NCI-H1417 treated with DMSO at 0.1 percent for 48 hours (cell line): ENCODE results near the gene ADGRG6.

Experiments
- DNase-seq: peaks from one replicate; lab custom pipeline; 2025; lab: John Stamatoyannopoulos, UW

ADGRG6 gene

GRCh38 chr6:142349215-142349823 is 47.5 kb downstream of the ADGRG6 start:
- no peak for DNase-seq

DNA sequence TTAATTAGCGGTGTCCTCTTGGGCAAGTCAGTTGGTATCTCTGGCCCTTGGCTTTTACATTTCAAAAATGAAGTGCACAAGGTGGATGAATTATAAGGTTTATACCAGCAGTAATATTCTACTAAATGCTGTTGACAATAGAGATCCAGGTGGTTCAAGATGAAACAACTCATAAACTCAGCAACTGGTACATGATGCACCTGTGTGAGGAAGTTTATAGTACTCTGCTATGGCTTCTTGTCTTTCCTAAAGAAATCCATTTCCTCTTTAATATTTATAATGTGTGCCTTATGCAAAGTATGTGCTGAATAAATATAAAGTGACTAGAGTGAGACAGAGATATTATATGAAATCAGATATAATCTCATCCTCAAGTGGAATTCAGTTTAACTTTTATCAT is 48.5 kb downstream of the ADGRG6 start:
- no peak for DNase-seq

GRCh38 chr6:142353690-142354089 is 51.9 kb downstream of the ADGRG6 start:
- no peak for DNase-seq

DNA sequence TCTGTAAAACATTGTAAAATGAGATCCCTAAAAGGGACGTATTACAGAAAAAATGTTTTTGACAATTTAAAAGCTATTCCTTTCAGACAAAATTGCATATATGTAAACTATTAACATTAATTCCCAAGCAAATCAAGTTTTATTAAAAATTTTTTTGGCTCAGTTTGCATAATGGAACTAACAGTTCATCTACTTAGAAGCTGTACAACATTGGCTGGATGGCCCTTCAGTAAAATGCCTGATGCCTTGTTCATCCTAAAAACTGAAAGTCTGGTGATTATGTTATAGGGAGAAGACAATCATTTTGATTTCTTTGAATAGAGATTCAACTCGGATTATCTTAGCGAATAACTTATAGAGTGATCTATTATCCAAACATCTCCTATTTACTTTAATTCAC is 52.8 kb downstream of the ADGRG6 start:
- DNase-seq, result no peak

DNA sequence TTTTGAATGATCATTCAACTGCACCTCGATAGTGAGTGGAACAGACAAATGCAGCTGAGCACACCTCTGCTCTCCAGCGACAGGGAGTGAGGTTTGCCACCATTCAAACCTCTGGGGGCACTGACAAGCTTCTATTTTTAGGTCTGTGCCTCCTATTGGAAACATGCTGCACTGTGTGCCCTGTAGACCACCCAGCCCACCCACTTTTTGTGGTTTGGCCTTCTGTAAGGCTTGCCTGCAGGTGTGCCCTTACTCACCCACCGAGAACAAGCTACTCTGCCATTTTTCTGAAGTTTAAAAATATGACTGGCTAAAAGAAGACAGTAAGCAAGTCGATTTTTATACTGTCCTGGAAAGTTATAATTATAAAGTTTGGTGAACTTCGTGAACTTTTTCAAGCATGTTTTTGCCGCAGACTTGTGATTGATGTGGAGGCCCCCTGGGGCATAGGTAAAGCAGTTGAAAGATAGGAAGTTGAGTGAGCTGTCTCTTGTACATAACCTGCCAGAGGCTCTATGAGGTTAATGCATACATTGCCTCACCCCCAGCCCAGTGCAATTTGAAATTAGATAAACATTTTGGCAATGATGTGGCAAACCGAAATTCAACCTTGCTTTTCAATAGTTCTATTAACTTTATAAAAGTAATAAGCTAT is 53.8 kb downstream of the ADGRG6 start:
- DNase-seq, result no peak

GRCh38 chr6:142356201-142356883 is 54.5 kb downstream of the ADGRG6 start:
- DNase-seq, result no peak

DNA sequence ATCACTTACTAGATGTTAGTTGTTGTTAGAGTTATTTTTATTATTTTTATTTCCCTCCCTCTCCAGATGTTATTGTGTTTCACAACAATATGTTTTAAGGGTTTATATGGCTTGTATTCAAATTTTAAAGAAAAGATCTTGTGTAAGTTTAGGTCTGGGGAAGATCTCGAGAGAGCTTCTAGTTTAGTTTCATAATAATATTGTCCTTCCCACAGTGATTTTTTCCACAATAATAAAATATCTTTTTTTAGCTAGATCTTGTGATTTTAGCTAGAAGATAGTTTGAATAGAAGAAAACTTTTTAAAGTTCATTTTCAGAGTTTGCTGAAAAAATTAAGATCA is 55.0 kb downstream of the ADGRG6 start:
- DNase-seq, result no peak

- DNase-seq, result no peak
Observed at GRCh38 chr6:142357879-142358278, 56.1 kb downstream of the ADGRG6 start.

DNA sequence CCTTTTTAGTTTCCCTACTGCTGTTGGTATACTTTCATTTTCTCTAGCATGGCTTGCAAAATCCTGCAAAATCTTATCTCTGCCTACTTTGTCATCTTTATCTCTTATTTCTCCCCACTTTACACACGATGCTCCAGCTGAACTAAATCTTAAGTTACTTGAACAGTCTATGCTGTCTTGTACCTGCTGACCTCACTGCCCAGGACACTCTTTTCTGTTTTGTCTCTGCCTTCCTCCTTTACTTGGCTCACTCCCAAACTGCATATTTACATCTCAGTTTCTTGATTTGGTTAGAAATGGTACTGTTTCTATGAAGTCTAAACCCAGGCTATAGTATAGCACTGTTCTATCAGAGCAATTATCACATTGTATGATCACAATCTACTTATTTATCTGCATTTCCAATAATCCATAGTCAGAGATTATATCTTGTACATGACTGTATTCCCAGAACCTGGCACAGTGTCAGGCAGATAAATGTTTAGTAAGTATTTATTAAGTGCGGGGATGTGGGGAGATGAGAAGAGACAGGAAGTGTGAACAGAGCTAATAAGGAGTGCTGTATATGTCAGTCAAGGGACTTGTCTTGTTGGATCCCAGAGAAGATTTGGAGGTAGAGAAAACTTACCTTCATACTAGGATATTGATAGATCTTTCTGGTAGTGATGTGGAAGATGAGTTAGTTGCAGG is 57.6 kb downstream of the ADGRG6 start:
- no peak for DNase-seq

- DNase-seq, result no peak
Observed at GRCh38 chr6:142361345-142361744, 59.5 kb downstream of the ADGRG6 start.

DNA sequence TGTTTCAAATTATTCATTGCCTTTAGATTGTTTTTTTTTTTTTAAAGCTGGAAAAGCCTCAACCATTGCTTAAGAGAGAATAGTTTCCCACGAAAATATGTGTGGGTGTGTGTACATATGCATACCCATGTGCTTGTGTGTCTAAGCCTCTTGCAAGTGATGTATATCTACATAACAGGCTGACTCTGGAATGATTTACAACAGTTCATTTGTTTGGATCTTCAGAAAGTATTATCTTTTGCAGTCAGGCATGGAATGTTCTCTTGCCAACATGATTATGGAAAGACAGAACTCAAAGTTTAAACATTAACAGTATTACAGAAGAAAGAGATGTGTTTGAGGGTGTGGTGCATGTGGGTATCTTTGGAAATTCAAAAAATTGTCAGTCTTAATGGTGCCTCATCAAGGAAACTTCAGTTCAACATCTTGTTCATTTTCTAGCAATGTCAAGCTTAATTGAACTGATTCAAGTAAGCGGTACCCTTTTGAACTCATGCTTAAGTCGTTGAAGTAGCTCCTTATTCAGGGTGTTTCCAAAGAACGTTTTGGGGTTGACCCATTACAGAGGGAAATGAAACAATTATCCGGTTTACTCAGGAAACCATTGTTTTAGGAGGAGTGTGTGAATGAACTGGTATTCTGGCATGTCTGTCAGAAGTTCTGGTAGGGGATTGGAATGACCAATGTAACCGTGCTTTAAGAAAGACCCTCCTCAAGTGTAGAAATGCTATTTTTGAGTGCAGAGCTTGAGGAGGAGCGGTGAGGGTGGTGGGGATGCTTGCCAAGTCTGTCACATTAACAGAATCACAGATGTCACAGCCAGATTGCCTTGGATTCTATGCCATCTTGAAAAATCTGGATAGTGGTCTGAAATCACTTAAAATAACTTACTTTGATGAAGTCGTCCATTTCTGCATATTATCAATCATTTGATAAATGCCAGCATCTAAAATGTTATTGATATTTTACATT is 60.3 kb downstream of the ADGRG6 start:
- DNase-seq, result no peak

- DNase-seq, result no peak
Observed at GRCh38 chr6:142367061-142367460, 65.3 kb downstream of the ADGRG6 start.

DNA sequence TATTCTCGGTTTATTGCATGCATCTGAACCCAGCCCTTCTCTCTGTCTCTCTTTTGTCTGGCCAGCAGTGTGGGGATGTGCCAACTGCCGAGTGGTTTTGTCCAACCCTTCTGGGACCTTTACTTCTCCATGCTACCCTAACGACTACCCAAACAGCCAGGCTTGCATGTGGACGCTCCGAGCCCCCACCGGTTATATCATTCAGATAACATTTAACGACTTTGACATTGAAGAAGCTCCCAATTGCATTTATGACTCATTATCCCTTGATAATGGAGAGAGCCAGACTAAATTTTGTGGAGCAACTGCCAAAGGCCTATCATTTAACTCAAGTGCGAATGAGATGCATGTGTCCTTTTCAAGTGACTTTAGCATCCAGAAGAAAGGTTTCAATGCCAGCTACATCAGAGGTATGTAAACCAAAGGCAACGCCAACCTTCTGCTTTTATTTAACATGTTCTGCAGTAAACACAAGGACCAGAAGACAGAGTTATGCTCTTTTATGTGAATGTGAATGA is 65.8 kb downstream of the ADGRG6 start:
- no peak for DNase-seq

DNA sequence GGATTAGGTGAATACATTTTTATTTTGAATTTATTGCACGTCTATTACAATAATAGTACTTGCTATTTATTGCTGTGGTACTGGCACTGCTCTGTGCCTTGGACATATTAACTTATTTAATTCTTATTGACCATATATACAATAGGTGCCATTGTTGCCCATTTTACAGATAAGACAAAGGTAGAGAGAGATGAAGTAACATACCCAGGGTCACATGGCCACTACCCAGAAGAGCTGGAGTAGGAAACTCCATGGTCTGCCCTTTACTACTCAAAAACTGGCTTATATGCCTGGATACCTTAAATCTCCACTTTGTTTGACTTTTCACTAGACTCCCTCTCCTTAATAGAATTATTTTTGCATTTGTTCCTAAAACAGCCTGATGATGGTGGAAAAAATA is 67.5 kb downstream of the ADGRG6 start:
- no peak for DNase-seq

DNA sequence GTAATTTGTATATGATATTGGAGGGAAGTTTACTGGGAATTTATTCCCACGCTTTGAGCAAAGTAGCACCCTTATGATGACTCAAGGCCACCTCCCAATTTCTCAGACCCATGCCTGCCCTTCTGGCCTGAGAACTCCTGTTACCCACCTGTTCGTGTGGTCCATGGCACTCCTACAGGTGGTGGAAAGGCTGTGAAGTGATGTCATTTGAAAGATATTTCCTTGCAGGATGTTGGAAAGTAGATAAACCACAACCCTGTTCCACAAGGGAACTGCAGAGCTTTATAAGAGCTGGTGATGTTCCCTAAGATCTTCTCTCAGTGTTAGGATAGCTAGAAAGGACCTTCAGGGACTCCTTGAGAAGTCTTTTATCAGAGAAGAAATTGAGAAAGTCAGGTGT is 70.5 kb downstream of the ADGRG6 start:
- DNase-seq, result no peak

- DNase-seq, result no peak
Observed at GRCh38 chr6:142373268-142374090, 71.7 kb downstream of the ADGRG6 start.

DNA sequence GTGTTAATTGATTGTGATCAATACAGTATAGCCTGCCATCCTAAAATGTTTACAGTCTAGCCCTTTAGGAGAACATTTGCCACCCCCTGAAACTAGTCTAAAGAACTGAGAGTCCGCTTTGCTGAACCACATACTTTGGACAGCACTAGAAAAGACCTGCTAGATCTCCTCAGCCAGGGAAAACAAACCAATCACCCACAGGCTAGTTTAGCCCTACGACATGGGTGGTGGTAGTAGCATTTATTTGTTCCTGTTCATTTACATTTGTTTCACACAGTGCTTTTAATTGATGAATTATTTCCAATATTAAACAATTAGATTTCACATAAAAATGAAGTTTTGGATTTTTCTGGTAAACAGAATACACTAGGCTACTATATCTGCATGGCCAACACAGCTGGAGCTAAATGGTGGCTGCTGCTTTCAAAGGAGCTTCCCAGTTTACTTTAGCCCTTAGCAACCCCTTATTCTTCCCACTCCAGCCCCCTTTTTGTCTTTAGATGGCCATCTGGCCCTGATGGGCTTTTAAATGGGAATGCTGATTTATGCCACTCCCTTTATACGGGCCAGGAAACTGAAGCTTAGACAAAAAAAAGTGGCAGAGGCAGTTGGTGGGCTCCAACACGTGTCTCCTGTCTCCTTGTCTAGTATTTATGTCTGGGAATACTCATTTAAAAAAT is 72.4 kb downstream of the ADGRG6 start:
- no peak for DNase-seq

DNA sequence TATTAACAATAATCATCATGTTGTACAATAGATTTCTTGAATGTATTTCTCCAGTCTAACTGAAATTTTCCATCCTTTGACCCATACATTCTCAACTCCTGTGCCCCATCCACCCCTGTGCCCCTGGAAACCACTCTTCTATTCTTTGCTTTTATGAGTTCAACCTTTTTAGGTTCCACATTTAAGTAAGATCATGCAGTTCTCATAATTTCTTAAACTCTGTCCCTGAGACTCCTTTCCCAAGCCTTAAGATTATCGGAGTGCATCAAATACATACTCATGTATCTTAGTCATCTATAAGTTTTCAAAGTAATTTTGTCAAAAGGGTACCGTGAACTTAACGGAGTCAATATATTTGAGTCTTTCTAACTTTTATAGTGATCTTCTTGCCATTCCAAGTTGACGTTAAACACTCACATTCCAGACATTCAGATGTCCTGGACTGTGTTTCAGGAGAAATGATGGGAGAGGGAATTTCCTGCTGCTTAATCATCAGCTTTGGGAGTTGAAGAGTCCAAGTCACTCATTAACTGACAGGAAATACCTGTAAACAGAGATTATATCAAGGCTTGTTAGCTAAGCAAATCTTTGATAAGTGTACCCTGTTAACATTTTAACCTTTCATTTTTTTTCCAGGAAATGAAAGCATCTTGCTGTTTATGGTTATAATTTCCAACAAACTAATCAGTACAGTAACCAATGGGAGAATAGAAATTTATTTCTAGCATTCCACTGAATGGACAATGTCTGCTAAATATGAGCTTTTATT is 73.3 kb downstream of the ADGRG6 start:
- DNase-seq, result no peak

GRCh38 chr6:142376115-142376514 is 74.3 kb downstream of the ADGRG6 start:
- DNase-seq, result no peak
